Esophagus mucosa (tissue), 1 donor: ENCODE measurements around the gene OR8D4. TPM values are rescaled to one million over a fixed set of nuclear protein-coding genes. Genes with fewer than 3 reads are reported as not detected.

Experiments
- total RNA-seq: library from RNA; stranded (reverse); gene quantifications from one replicate; pipeline ENCODE4 v1.2.4, GENCODE V29; 2023
- donor health status: DM: yes; HTN: yes; CAD: no.

OR8D4 gene
- total RNA-seq, 1 donor from 2014 or later, result not detected

Other genes starting within 250 kb of the OR8D4 start
- 0.24 TPM for gene SCN3B, start 247.5 kb upstream of the OR8D4 start, total RNA-seq
- 4.9 TPM for gene ZNF202, start 160.5 kb upstream of the OR8D4 start, total RNA-seq
- gene OR6X1, start 147.6 kb upstream of the OR8D4 start, total RNA-seq, result not detected
- gene OR6M1, start 95.8 kb upstream of the OR8D4 start, total RNA-seq, result not detected
- gene TMEM225, start 16.5 kb upstream of the OR8D4 start, total RNA-seq, result not detected
- not detected for gene OR4D5, start 37.5 kb downstream of the OR8D4 start, total RNA-seq
- gene OR6T1, start 41.7 kb downstream of the OR8D4 start, total RNA-seq, result not detected
- not detected for gene OR10S1, start 75.6 kb downstream of the OR8D4 start, total RNA-seq
- not detected for gene OR10G6, start 93.0 kb downstream of the OR8D4 start, total RNA-seq
- gene OR10G4, start 110.8 kb downstream of the OR8D4 start, total RNA-seq, result not detected
- not detected for gene OR10G9, start 120.8 kb downstream of the OR8D4 start, total RNA-seq
- not detected for gene OR10G8, start 124.6 kb downstream of the OR8D4 start, total RNA-seq
- not detected for gene OR10G7, start 139.2 kb downstream of the OR8D4 start, total RNA-seq
- 9.6 TPM for gene VWA5A, start 213.3 kb downstream of the OR8D4 start, total RNA-seq